Vagina (tissue), 2 donors: ENCODE measurements around the gene EDEM1. TPM values are rescaled to one million over a fixed set of nuclear protein-coding genes. Genes with fewer than 3 reads are reported as not detected.

ENCODE experiments used
- DNase-seq, 2 donors: peaks; one replicate each; pipeline ENCODE4 v3.0.0-alpha.2; 2017; ENCODE audit errors: extremely low spot score in 2 of 2
- H3K27ac ChIP-seq: fragments of 200-600 bp; sonication (generic); one replicate; pipeline ENCODE4 v1.5.1; 2019
- H3K27me3 ChIP-seq: fragments of 200-600 bp; sonication (generic); one replicate; pipeline ENCODE4 v1.5.1; 2019
- H3K36me3 ChIP-seq, 2 donors: fragments of 200-600 bp; sonication (generic); one replicate each; pipeline ENCODE4 v1.5.1; 2017 to 2019
- H3K4me1 ChIP-seq: fragments of 200-600 bp; sonication (generic); one replicate; pipeline ENCODE4 v1.5.1; 2019
- H3K4me3 ChIP-seq, 2 donors: fragments of 200-600 bp; sonication (generic); 1 replicate in 1 of 2; 2 replicates in 1 of 2; pipeline ENCODE4 v1.5.1; 2016 to 2019
- H3K9me3 ChIP-seq: fragments of 200-600 bp; sonication (generic); one replicate; pipeline ENCODE4 v1.5.1; 2019
- POLR2A ChIP-seq, 2 donors: fragments of 450-650 bp; IDR thresholded peaks; one replicate each; pipeline ENCODE4 v1.6.1; 2017; ENCODE audit warnings: antibody characterized with exemption in 2 of 2, mild to moderate bottlenecking in 2 of 2, moderate library complexity in 2 of 2
- POLR2AphosphoS5 ChIP-seq, 2 donors: sonication (generic); formaldehyde crosslinking; IDR thresholded peaks; one replicate each; pipeline ENCODE4 v1.9.0; 2017; ENCODE audit warnings: antibody characterized with exemption in 2 of 2, mild to moderate bottlenecking in 2 of 2, low read depth in 1 of 2; ENCODE audit not compliant: insufficient read depth in 1 of 2
- intact Hi-C: fragments of 100-400 bp; cut with DNase I; formaldehyde crosslinking; loops from one replicate; pipeline ENCODE4 v1.15.1; 2023
- total RNA-seq: library from RNA; depleted of rRNA; stranded (reverse); fragments of >200 nt; gene quantifications from one replicate; pipeline ENCODE4 v1.2.3, GENCODE V29; 2016
- TF ChIP-seq, protein P1 (sequence below), 3 experiments: fragments of 450-650 bp in 2 of 3; fragments of 200-600 bp in 1 of 3; sonication (generic) in 1 of 3; IDR thresholded peaks; one replicate each; pipeline ENCODE4 v1.5.1; 2017 to 2019; ENCODE audit warnings: antibody characterized with exemption in 3 of 3, mild to moderate bottlenecking in 2 of 3, moderate library complexity in 2 of 3

The EDEM1 gene
- total RNA-seq, 1 donor from 2014 or later: 30.9 TPM

DNA sequence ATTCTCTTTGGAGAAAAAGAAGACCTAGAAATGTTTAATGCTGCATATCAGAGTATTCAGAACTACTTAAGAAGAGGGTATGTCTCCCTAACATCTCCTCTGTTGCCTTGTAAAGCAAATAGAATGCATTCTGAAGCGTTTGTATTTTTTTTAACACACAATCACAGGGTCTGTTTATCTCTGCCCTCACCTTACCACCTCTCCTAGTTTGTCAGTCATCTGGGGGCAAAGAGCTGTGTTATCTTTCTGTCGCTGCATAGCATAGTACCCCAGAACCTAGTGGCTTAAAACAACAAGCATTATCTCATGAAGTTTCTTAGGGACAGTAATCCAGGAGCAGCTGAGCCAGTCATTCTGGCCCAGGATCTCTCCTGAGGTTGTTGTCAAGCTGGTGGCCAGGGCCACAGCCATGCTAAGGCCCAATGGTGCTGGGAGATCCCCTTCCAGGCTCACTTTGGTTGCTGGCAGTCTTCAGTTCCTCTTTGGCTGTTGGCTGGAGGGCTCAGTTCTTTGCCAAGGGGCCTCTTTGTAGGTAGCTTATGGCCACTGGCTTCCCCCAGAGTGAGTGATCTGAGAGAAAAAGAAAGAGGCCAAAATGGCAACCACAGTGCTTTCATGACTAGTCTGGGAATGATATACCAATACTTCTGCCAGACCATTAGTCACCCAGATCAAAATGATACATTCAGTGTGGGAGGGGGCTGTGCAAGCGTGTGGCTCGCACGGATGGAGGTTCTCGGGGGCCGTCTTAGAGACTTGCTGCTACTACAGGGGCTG lies 17.8 kb downstream of the EDEM1 start:
- Histone ChIP-seq H3K27ac (no peak overlapping the region), H3K4me3 (no peak overlapping the region), H3K36me3 (peaks cover 0 to 96% of the 10 kb centered on the region in 2 donors), H3K4me1 (no peaks in the 10 kb centered on the region), H3K9me3 (no peaks in the 10 kb centered on the region), H3K27me3 (no peaks in the 10 kb centered on the region)
- TF ChIP-seq POLR2AphosphoS5 (IDR thresholded peaks at IDR 0.05; ENCODE audit: insufficient read depth in 1 of 2, low read depth in 1 of 2): no peak
- TF ChIP-seq, protein P1, sequence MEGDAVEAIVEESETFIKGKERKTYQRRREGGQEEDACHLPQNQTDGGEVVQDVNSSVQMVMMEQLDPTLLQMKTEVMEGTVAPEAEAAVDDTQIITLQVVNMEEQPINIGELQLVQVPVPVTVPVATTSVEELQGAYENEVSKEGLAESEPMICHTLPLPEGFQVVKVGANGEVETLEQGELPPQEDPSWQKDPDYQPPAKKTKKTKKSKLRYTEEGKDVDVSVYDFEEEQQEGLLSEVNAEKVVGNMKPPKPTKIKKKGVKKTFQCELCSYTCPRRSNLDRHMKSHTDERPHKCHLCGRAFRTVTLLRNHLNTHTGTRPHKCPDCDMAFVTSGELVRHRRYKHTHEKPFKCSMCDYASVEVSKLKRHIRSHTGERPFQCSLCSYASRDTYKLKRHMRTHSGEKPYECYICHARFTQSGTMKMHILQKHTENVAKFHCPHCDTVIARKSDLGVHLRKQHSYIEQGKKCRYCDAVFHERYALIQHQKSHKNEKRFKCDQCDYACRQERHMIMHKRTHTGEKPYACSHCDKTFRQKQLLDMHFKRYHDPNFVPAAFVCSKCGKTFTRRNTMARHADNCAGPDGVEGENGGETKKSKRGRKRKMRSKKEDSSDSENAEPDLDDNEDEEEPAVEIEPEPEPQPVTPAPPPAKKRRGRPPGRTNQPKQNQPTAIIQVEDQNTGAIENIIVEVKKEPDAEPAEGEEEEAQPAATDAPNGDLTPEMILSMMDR (IDR thresholded peaks at IDR 0.05): no peak
- no peak for TF ChIP-seq POLR2A (IDR thresholded peaks at IDR 0.05)
- no peak for DNase-seq
- intact Hi-C loops: no loop called here

DNA sequence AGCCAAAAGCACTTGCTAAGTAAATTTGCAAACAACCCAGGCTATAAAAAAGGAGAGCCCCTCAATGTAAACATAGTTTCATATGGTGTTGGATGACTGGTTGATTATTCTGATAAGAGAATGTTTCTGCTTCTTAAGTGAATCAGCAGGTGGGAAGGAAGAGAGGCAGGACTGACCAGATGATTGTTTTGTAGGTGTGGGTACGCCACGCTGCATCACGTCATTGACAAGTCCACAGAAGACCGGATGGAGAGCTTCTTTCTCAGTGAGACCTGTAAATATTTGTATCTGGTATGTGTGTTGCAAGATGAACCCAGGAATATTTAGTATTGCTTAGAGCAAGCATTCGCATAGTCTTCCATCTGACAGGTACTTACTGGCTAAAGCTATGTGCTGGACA lies 23.4 kb downstream of the EDEM1 start:
- DNase-seq: no peak
- no peaks in the 10 kb centered on the region for H3K27me3 ChIP-seq
- intact Hi-C loops: no loop called here
- no peaks in the 10 kb centered on the region for H3K9me3 ChIP-seq
- peaks cover 0 to 96% of the 10 kb centered on the region in 2 donors for H3K36me3 ChIP-seq
- H3K4me3 ChIP-seq: no peak overlapping the region
- H3K27ac ChIP-seq: no peak overlapping the region
- H3K4me1 ChIP-seq: no peaks in the 10 kb centered on the region
- TF ChIP-seq POLR2A (IDR thresholded peaks at IDR 0.05) (no peak), POLR2AphosphoS5 (IDR thresholded peaks at IDR 0.05; ENCODE audit: insufficient read depth in 1 of 2, low read depth in 1 of 2) (no peak)
- TF ChIP-seq, protein P1 (IDR thresholded peaks at IDR 0.05): no peak

DNA sequence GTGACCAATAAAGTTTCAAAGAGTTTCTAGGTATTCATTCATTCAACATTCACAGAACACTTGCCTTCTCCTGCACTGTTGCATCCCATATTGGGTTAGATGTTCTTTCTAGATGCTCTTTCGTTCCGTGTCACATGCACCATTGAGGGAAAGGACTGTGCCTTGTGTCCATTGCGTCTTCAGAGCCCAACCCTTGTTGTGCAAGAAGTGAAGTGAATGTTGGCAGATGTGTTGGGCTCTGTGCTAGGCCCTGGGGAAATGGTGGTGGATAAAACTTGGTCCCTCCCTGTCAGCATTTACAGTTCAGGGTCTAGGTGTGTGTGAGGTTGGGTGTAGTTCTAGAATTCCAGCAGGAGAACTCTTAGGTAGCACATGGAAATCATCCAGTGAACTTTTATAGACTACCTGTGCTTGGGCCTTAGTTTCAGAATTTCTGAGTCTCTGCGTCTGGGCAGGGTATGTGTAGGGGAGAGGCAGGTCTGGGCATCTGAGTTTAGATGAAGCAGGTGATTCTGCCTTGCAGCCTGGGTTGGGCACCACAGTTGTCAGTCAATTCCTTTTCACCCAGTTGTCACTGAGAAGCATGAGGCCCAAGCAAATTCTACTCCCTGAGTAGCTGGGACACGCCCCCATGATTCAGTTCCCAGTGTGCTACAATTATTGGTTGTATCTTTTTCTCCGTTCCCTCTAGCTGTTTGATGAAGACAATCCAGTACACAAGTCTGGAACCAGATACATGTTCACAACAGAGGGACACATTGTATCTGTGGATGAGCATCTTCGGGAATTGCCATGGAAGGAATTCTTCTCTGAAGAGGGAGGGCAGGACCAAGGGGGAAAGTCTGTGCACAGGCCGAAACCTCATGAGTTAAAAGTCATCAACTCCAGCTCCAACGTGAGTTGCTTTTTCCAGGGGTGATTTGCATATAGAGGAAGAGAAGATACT lies 25.4 kb downstream of the EDEM1 start:
- Histone ChIP-seq H3K27ac (no peak overlapping the region), H3K9me3 (no peaks in the 10 kb centered on the region), H3K4me3 (no peak overlapping the region), H3K4me1 (no peaks in the 10 kb centered on the region), H3K27me3 (no peaks in the 10 kb centered on the region), H3K36me3 (peaks cover 0 to 92% of the 10 kb centered on the region in 2 donors)
- no peak for TF ChIP-seq POLR2AphosphoS5 (IDR thresholded peaks at IDR 0.05; ENCODE audit: insufficient read depth in 1 of 2, low read depth in 1 of 2)
- TF ChIP-seq, protein P1 (IDR thresholded peaks at IDR 0.05): no peak
- no peak for TF ChIP-seq POLR2A (IDR thresholded peaks at IDR 0.05)
- DNase-seq: no peak
- intact Hi-C loops: no loop called here

DNA sequence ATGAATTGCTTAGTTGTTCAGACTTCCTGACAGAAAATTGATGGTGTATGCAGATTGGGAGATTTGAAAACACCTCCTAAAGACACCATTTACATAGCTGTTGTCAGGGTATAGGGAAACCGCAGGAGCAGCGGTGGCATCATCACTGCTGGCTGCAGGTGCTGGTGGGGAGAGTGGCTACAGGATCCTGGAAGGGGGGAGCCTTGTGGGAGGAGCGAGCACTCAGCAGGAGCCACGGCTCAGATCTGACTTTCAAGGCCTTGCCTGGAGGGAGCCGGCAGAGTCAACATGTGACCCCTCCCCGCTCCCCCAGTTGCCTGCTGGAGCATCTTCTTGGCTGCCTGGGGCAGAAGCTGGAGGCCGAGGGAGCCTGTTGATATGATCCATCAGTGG lies 26.1 kb downstream of the EDEM1 start:
- H3K36me3 ChIP-seq: peaks cover 0 to 86% of the 10 kb centered on the region in 2 donors
- H3K4me3 ChIP-seq: no peak overlapping the region
- no peak overlapping the region for H3K27ac ChIP-seq
- intact Hi-C loops: no loop called here
- H3K9me3 ChIP-seq: no peaks in the 10 kb centered on the region
- TF ChIP-seq, protein P1 (IDR thresholded peaks at IDR 0.05): no peak
- no peak for TF ChIP-seq POLR2A (IDR thresholded peaks at IDR 0.05)
- no peak for TF ChIP-seq POLR2AphosphoS5 (IDR thresholded peaks at IDR 0.05; ENCODE audit: insufficient read depth in 1 of 2, low read depth in 1 of 2)
- DNase-seq: no peak
- H3K27me3 ChIP-seq: no peaks in the 10 kb centered on the region
- no peaks in the 10 kb centered on the region for H3K4me1 ChIP-seq
